Measurements from ENCODE around the gene ITM2B.

DNA sequence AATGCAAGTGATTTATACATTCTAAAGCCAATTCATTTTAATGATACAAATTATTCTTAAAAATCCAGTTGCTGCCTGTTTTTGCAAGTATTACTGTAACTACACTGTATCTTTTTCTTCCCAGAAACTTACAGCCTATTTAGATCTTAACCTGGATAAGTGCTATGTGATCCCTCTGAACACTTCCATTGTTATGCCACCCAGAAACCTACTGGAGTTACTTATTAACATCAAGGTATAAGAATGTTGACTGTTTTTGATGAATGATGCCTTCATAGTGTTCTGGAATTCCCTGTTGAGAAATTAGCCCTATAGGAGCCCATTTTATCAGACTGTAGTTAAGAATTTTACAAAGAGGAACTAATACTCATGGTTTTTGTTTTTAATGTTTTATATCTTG is 25.0 kb downstream of the ITM2B start:
- TF ChIP-seq POLR2A (IDR thresholded peaks at IDR 0.05) (no peak), CTCF (IDR thresholded peaks at IDR 0.05) (no peak)

Measured in adrenal gland (tissue), 5 donors.